ENCODE measurements around the gene APOL4. TPM values are rescaled to one million over a fixed set of nuclear protein-coding genes. Genes with fewer than 3 reads are reported as not detected.
"Not testable (repeated sequence)": the region's sequence is repeated elsewhere in the genome, so short reads cannot be mapped to it uniquely, and the experiment has no call there.

The APOL4 gene
- total RNA-seq, 1 experiment from 2014 or later = 1.6 TPM

DNA sequence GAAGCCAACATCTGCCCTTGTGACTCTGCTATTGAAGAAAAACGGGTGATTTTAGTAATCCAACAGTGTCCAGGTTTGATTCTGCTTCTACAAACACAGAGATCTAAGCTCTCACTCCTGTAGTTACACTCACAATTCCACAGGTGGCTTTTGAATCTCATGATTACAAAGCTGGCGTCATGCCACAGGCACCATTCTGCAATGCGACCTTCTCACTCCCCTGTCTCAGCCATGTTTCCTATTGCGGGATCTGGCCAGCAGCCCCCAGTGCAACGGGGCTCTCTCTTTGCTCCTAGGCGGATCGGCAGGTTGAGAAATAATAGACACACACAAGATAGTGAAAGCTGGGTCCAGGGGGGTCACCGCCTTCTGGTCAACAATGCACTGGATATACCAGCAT, 1.3 kb upstream of the APOL4 start:
- H3K27me3 ChIP-seq (replicated peaks; ENCODE audit: insufficient read depth, low read depth, low read length, poor library complexity); DNase-seq (ENCODE audit: low spot score); intact Hi-C loops (cut with micrococcal nuclease; ENCODE audit: unreplicated experiment); POLR2A ChIA-PET (ENCODE audit: low non-redundant PET); H3K9me3 ChIP-seq (ENCODE audit: low read depth, low read length, poor library complexity, severe bottlenecking); H3K36me3 ChIP-seq (ENCODE audit: insufficient read depth, low read length, poor library complexity, severe bottlenecking); H3K4me3 ChIP-seq (ENCODE audit: low read depth, low read length, poor library complexity, severe bottlenecking); BruUV-seq (replicated peaks); H3K27ac ChIP-seq (ENCODE audit: low read depth, low read length, poor library complexity, severe bottlenecking): not testable (repeated sequence)
- peaks cover 15% of the 10 kb centered on the region for H3K4me1 ChIP-seq (ENCODE audit: insufficient read depth, low read length, poor library complexity, severe bottlenecking)
- CTCF ChIA-PET = interaction anchor here (0.6 to 1.4 kb wide), 2 partner anchors 15 to 36 kb away, joined by 4 to 6 read pairs; partner anchors contain the start of gene APOL2

DNA sequence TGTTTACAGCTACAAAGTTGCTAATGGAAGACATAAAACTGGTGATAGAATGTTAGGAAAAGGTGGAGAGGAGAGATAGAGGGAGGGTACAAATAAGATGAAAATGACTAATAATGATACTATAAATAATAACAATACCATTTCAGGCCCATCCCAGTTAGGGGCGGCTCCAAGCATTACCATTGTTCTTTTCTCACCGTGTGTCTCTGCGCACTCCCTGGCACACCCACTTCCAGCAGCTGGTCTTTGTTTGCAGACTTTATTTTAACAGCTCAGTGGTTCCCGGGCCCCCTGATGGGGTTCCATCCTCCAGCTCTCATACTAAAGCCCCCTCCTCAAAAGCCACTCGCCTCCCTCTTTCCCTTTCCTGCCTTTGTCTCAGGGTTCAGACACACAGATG, 584 bp downstream of the APOL4 start:
- H3K27me3 ChIP-seq (replicated peaks; ENCODE audit: insufficient read depth, low read depth, low read length, poor library complexity); CTCF ChIA-PET; intact Hi-C loops (cut with micrococcal nuclease; ENCODE audit: unreplicated experiment); BruUV-seq (replicated peaks); H3K9me3 ChIP-seq (ENCODE audit: low read depth, low read length, poor library complexity, severe bottlenecking); H3K4me3 ChIP-seq (ENCODE audit: low read depth, low read length, poor library complexity, severe bottlenecking); DNase-seq (ENCODE audit: low spot score); H3K27ac ChIP-seq (ENCODE audit: low read depth, low read length, poor library complexity, severe bottlenecking); H3K36me3 ChIP-seq (ENCODE audit: insufficient read depth, low read length, poor library complexity, severe bottlenecking); POLR2A ChIA-PET (ENCODE audit: low non-redundant PET): not testable (repeated sequence)
- peaks cover 34% of the 10 kb centered on the region for H3K4me1 ChIP-seq (ENCODE audit: insufficient read depth, low read length, poor library complexity, severe bottlenecking)

GRCh38 chr22:36199001-36199551, 2.5 kb downstream of the APOL4 start:
- no peak for DNase-seq (ENCODE audit: low spot score)
- no TSS peak for BruUV-seq (replicated peaks)
- POLR2A ChIA-PET (ENCODE audit: low non-redundant PET) = no interaction called here
- CTCF ChIA-PET = no interaction called here
- no peaks in the 10 kb centered on the region for H3K9me3 ChIP-seq (ENCODE audit: low read depth, low read length, poor library complexity, severe bottlenecking)
- H3K27me3 ChIP-seq (replicated peaks; ENCODE audit: insufficient read depth, low read depth, low read length, poor library complexity) = no peaks in the 10 kb centered on the region
- H3K27ac ChIP-seq (ENCODE audit: low read depth, low read length, poor library complexity, severe bottlenecking) = no peak overlapping the region
- intact Hi-C loops (cut with micrococcal nuclease; ENCODE audit: unreplicated experiment) = loop anchor here (5.0 kb wide), 1 partner anchor 78 kb away; no protein-coding TSS in a partner anchor
- TF ChIP-seq CTCF (conservative IDR thresholded peaks at IDR 0.05; ENCODE audit: low read depth, low read length) (no peak), EZH2 (IDR thresholded peaks at IDR 0.05; ENCODE audit: borderline replicate concordance, low read depth, low read length, poor library complexity, severe bottlenecking) (no peak)
- H3K4me3 ChIP-seq (ENCODE audit: low read depth, low read length, poor library complexity, severe bottlenecking) = no peak overlapping the region
- peaks cover 41% of the 10 kb centered on the region for H3K4me1 ChIP-seq (ENCODE audit: insufficient read depth, low read length, poor library complexity, severe bottlenecking)
- no peaks in the 10 kb centered on the region for H3K36me3 ChIP-seq (ENCODE audit: insufficient read depth, low read length, poor library complexity, severe bottlenecking)

GRCh38 chr22:36198536-36198935, 3.1 kb downstream of the APOL4 start:
- ChIA-PET CTCF (no interaction called here), POLR2A (ENCODE audit: low non-redundant PET) (no interaction called here)
- H3K9me3 ChIP-seq (ENCODE audit: low read depth, low read length, poor library complexity, severe bottlenecking) = no peaks in the 10 kb centered on the region
- TF ChIP-seq CTCF (conservative IDR thresholded peaks at IDR 0.05; ENCODE audit: low read depth, low read length) (no peak), EZH2 (IDR thresholded peaks at IDR 0.05; ENCODE audit: borderline replicate concordance, low read depth, low read length, poor library complexity, severe bottlenecking) (no peak)
- no peak overlapping the region for H3K4me3 ChIP-seq (ENCODE audit: low read depth, low read length, poor library complexity, severe bottlenecking)
- DNase-seq (ENCODE audit: low spot score) = no peak
- H3K27ac ChIP-seq (ENCODE audit: low read depth, low read length, poor library complexity, severe bottlenecking) = peak overlapping the region; percentile 62
- H3K4me1 ChIP-seq (ENCODE audit: insufficient read depth, low read length, poor library complexity, severe bottlenecking) = peaks cover 41% of the 10 kb centered on the region
- intact Hi-C loops (cut with micrococcal nuclease; ENCODE audit: unreplicated experiment) = loop anchor here (5.0 kb wide), 1 partner anchor 79 kb away; no protein-coding TSS in a partner anchor
- BruUV-seq (replicated peaks) = no TSS peak
- H3K36me3 ChIP-seq (ENCODE audit: insufficient read depth, low read length, poor library complexity, severe bottlenecking) = no peaks in the 10 kb centered on the region
- no peaks in the 10 kb centered on the region for H3K27me3 ChIP-seq (replicated peaks; ENCODE audit: insufficient read depth, low read depth, low read length, poor library complexity)
